ENCODE measurements around the gene MMP2.

DNA sequence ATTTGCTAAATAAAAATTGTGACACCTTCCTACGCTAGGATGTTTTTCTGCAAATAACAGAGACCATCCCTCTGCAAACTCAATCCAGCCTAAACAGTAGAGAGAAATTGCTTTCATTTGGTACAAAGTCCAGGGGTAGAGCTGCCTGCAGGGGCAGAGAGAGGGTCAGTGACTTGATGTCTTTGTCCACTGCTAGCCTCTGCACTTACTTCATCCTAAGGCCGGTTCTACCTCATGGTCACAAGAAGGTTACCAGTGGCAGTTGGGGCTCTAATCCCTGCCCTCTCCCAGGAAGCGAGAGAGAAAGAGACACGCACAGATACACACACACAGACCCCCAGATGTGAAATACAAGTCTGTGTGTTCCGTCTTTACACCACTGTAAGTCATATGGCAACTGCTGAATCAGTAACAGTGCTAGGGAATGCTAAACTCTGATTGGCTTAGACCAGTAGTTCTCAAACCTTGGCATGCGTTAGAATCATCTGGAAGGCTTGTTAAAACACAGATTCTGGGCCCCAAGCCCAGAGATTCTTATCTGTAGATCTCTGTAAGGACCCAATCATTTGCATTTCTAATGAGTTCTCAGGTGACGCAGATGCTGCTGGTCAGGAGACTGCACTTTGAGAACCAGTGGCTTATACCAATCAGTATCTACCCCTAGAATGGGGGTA lies 16.8 kb downstream of the MMP2 start:
- TF ChIP-seq, protein P1, sequence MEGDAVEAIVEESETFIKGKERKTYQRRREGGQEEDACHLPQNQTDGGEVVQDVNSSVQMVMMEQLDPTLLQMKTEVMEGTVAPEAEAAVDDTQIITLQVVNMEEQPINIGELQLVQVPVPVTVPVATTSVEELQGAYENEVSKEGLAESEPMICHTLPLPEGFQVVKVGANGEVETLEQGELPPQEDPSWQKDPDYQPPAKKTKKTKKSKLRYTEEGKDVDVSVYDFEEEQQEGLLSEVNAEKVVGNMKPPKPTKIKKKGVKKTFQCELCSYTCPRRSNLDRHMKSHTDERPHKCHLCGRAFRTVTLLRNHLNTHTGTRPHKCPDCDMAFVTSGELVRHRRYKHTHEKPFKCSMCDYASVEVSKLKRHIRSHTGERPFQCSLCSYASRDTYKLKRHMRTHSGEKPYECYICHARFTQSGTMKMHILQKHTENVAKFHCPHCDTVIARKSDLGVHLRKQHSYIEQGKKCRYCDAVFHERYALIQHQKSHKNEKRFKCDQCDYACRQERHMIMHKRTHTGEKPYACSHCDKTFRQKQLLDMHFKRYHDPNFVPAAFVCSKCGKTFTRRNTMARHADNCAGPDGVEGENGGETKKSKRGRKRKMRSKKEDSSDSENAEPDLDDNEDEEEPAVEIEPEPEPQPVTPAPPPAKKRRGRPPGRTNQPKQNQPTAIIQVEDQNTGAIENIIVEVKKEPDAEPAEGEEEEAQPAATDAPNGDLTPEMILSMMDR (IDR thresholded peaks at IDR 0.05), result no peak
- TF ChIP-seq POLR2A (IDR thresholded peaks at IDR 0.05), result no peak
- TF ChIP-seq POLR2AphosphoS5 (IDR thresholded peaks at IDR 0.05), result no peak
- TF ChIP-seq EP300 (IDR thresholded peaks at IDR 0.05), result no peak
